HTR-8/SVneo (cell line): ENCODE data around the gene MAOB.

Experiments used
- DNase-seq: peaks from one replicate; pipeline ENCODE4 v3.0.0; 2011; ENCODE audit warnings: low spot score, mixed read lengths; ENCODE audit not compliant: insufficient read length
- FAIRE-seq: peaks from 2 replicates; lab custom pipeline; 2011; peaks lifted over from hg19 to GRCh38; lab: Jason Lieb, UNC

MAOB gene

DNA sequence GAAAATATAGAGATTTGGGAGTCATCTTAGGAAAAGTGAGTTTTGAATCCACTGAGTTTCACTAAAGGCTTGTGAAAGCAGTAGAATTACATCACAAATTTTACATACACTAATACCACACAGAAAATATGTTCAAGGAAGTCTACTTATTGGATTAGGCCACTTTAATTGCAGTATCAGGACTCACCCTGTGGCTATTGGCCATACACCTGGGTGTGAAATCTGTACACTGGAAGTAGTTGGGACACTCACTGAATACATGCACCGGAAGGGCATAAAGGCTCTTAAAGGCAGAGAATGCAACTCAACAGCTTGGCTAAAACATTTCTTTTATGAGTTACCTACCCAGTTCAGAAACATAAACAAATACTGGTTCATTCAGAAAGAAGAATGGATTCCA is 19.8 kb downstream of the MAOB start:
- DNase-seq = no peak
- FAIRE-seq = no peak

DNA sequence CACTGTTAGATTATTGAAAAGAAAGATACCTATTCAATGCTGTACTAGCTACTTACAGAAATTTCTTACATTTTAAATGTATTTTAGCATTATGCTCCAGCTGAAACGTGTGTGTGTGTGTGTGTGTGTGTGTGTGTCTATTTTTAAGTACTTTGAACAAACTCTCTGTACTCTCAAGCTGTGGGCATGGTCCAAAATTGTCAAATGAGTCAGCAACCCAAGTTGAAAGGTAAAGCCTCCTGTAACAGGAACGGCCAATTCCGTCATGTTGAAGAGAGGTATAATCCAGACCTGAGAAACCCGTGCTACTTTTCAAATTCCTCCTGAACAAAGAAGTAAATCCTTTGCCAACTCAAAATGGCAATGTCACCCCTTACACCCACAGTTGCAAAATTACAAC is 20.5 kb downstream of the MAOB start:
- DNase-seq = no peak
- FAIRE-seq = no peak

DNA sequence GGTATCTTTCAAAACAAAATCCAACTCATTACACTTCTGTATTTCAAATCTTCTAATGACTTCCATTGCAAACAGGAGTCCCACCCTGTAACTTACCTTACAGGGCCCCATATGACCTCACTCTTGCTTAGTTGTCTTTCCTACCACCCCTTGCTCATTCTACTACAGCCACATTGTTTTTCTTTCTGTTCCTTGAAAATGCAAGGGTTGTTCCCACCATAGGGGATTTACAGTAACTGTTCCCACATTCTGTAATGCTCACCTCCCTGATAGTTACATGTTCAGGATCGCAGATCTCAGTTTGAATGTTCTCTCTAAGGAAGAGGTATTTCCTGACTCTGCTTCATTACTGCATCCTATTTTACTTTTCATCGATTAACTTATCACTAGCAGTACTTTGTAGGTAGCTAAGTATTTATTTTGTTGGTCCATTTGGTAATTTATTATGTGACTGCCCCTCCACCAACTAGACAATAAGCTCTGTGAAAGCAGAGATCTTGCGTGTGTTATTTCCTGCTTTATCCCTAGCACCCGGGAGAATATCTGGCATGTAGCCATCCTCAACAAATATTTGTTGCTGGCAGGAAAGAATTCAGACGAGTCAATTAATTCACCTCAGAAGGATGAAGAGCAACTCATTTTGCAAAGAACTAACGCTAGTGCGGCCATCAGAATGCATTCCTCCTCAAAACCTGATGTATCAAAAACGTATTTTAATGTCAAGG is 21.4 kb downstream of the MAOB start:
- peak; percentile 68 for FAIRE-seq
- DNase-seq = no peak

DNA sequence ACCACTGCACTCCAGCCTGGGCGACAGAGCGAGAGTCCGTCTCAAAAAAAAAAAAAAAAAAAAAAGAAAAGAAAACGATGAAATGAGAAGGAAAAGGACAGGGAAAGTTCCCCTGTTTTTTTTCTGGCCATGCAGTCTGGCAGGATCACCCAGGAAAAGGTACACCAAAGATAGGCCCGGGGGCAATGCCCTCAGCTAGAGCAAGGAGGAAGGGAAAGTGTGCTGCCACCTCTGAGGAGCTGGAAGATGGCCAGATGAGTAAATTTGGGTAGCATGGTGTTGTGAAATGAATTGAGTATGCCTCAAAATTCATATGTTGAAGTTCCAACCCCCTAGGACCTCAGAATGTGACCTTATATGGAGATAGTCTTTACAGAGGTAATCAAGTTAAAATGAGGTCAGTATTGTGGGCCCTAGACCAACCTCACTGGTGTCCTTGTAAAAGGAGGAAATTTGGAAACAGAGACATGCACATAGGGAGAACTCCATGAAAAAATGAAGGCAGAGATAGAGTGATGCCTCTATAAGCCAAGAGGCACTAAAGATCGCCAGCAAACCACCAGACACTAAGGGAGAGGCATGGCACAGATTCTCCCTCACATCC is 28.9 kb downstream of the MAOB start:
- FAIRE-seq (no peak), DNase-seq (no peak)

DNA sequence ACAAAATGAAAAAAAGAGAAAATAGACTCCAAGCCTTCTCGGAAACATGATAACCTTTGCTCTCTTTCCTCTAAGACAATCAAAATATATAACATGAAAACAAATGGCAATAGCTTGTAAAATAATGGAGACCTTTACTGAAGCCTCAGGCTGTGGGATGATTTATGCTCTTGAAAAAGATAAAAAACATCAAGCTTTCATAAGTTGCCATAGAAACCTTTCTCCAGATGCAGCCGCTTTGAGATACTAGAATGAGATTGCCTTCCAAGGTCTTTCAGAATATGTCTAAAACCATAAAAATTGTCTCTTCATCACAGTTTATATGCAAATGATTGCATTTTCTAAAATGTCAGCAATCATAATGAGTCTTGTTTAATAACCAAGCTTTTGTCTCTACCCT is 31.6 kb downstream of the MAOB start:
- no peak for FAIRE-seq
- DNase-seq = no peak

GRCh38 chrX:43849173-43849572 is 33.1 kb downstream of the MAOB start:
- DNase-seq = no peak
- FAIRE-seq = no peak

- FAIRE-seq (no peak), DNase-seq (no peak)
Measured at GRCh38 chrX:43847352-43847751, 34.9 kb downstream of the MAOB start.

GRCh38 chrX:43846558-43846957 is 35.7 kb downstream of the MAOB start:
- no peak for FAIRE-seq
- no peak for DNase-seq

GRCh38 chrX:43845776-43846175 is 36.5 kb downstream of the MAOB start:
- DNase-seq = no peak
- FAIRE-seq = no peak

- no peak for FAIRE-seq
- DNase-seq = no peak
Measured at GRCh38 chrX:43840265-43840664, 42.0 kb downstream of the MAOB start.

DNA sequence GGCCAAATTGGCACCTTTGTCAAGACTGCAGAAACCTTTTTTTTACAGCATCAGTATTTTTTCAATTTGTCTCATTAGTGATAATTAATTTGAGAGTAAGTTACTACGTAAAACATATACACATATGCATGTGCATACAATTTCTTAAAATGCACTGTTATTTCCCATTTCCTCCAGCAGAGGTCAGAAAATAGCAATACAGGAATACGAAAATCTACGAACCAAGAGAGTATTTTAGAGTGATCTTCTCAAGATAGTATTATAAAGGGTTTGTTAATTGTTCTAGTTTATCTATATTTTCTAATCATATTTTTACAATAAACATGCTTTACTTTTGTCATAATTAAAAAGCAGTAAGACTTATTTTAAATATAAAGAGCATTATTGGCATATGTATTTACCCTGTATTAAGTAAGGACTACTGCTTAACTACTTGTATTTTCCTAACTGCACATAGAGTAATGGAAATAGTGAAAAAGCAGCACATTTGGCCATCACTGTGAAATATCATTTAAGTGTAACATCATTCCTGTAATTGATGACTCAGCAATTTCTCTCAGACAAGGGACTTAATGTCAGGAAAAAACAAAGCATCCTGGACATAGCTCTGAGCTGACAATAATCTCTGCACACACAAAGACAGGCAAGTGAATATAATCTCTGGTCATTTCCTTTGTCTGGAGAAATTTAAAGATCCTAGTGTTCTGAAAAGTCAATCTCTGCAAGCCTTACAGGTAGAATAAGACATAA is 45.6 kb downstream of the MAOB start:
- FAIRE-seq = peak; percentile 13
- DNase-seq = no peak

DNA sequence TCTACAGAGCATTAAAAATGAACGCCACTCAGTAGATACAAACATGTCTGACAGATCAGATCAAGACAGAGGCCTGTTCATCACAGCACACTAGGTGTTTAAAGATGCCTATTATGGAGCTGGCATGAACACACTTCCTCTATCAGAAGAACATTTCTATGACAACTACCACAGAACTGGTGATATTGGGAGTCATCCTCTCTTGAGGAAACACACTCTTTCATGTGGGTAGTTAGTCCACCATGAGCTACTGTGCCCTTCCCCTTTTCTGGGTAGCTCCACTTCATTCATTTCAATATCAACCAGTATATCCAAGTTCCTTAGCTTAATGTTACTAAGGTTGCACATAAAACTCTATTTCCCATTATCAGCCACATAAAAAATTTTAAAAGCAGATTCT is 46.7 kb downstream of the MAOB start:
- DNase-seq (no peak), FAIRE-seq (no peak)

- no peak for DNase-seq
- no peak for FAIRE-seq
Measured at GRCh38 chrX:43827791-43828190, 54.5 kb downstream of the MAOB start.

DNA sequence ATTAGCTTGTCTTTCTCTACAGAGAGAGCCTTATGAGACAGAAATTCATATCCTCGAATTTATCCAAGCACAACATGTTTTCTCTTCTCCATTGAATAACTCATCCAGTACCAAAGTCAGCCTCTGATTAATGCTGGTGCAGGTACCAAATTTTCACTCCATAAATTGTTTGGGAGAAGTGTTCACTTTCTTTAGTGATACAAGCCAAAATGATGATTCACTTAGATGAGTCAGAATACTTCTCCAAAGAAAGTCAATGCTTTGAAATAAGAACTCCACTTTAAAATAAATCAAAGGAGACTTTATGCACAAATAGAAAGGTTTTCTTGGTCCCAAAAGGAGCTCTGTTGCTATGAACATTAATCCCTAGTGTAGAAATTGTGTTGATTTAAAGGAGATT is 60.2 kb downstream of the MAOB start:
- FAIRE-seq (no peak), DNase-seq (peak; percentile 0)

DNA sequence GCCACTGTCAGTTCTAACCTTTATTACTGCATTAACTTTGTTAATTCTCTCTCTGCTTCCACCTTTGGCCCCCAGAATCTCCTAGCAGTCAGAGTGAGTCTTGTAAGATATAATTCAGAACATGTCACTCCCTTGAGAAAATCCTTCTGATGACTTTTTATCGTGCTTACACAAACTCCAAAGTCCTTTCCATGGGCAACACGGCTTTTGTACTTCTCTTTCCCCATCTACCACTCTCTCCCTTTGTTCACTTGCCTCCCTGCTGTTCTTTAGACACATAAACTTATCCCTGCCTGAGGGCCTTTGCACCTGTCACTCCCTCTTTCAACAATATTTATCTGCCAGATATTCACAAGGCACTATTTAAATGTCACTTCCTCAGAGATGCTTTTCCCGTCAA is 64.8 kb downstream of the MAOB start:
- FAIRE-seq (no peak), DNase-seq (no peak)

DNA sequence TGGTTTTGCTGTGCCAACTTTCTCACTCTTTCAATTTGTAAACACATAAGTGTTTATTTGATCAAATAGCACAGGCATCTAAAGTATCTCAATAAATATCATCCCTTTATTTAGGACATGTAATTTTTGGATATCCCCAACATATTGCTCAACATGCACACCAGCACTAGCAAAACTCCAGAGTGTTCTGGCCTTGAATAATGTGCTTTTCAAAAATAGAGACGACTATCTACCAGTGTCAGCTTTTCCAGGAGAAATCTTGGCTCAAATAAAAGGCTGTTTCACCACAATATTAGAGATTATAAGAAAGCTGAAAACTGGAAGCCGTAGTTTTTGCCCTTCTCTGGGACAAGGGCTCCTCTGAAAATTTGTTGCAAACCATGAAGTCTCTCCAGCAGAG is 67.0 kb downstream of the MAOB start:
- no peak for FAIRE-seq
- no peak for DNase-seq

DNA sequence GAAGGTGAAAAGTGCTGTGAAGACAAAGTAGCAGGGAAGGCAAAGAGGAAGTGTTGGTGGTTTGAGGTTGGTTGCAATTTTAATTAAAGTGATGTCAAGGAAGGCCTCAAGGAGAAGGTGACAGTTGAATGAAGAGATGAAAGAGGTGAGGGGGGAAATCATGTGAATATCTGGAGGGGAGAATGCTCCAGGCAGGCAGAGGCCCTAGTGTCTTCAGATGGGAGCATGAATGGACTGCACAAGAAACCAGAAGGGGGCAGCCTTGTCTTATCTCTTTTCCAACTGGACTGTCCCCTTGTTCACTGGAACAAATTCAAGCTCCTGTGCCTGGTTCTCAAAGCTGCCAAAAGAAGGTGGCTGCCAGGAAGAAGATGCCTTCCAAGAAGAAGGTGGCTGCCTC is 68.4 kb downstream of the MAOB start:
- DNase-seq = no peak
- no peak for FAIRE-seq

GRCh38 chrX:43813319-43813718 is 68.9 kb downstream of the MAOB start:
- DNase-seq (no peak), FAIRE-seq (no peak)

DNA sequence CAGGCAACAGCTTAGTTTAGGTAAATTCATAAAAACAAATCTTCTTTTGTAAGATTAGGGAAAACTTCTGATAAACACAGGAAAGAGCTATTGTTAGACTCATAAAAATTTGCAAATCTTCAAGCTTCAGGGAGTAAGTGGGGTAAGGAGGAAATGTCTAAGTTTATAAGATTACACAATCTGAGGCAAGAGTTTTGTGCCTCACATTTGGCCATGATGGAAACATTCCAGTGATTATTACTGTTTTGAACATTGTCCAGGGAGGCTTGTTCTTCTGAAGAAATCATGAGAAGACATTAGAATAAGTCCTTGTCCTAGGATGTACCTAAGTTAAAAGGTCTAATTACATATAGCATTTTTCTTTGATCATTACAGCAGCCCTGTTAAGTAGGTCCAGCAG is 72.8 kb downstream of the MAOB start:
- no peak for FAIRE-seq
- no peak for DNase-seq

- DNase-seq (no peak), FAIRE-seq (no peak)
Measured at GRCh38 chrX:43808231-43808630, 74.0 kb downstream of the MAOB start.

GRCh38 chrX:43805579-43805978 is 76.7 kb downstream of the MAOB start:
- no peak for FAIRE-seq
- DNase-seq = no peak

DNA sequence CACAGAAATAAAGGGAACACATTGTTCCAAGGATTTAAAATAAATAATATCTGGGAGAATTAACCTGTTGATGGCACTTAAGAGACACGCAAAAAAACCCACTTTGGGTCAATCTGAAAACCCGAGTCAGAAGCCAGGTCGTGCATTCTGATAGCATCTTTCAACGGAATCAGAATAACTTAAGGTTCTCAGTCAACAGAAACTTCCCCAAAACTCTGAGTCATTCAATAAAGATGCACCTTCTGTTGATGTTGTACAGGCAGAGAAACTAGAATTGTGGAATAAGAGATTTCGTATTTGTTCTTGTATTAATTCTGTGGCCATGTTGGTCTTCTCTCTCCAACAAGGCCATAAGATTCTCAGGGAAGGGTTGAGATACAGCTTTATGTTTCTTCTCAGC is 78.2 kb downstream of the MAOB start:
- no peak for FAIRE-seq

More for the DNA sequence above, 78.2 kb downstream of the MAOB start:
- DNase-seq = no peak
